LNCaP clone FGC (cell line): Measurements from ENCODE around the gene OR2AJ1.

ENCODE experiments used
- DNase-seq: peaks from one replicate; pipeline ENCODE4 v3.0.0-alpha.2; 2011; ENCODE audit warnings: low read depth
- H3K4me3 ChIP-seq: 2 replicates; pipeline ENCODE4 v1.5.1; 2011; ENCODE audit warnings: mild to moderate bottlenecking, low read depth, low read length, control low read depth
- CTCF ChIP-seq: IDR thresholded peaks from 2 replicates; pipeline ENCODE4 v1.5.1; 2012; ENCODE audit warnings: mild to moderate bottlenecking; ENCODE audit not compliant: control insufficient read depth, insufficient read depth; ENCODE audit errors: extremely low read depth

OR2AJ1 gene

DNA sequence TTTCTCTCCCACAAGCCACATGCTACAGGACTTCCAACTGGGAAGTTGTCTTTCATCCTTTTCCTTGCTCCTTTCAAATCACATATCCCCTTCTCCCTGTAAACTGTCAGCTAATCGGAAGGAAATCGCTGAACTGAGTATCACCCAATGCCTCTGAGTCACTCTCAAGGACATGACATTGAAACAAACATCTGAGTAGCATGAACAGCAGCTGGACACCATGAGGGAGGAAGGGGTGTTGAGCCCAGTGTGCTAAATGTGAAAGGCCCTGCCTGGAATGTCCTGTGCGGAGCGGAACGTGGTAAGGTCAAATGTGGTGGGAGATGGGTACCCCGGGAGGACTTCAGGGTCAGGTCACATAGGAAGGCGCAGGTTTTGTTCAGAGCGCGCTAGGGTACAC lies at the start of gene OR2AJ1:
Gene OR2AJ1 (plus strand): TSS at position 22 of the 400 bp plus-strand sequence. CDS start 8,880 bp downstream, outside the sequence.
- no peak within 1 kb of the TSS for H3K4me3 ChIP-seq
- no peak for TF ChIP-seq CTCF
- no peak for DNase-seq

- no peak for DNase-seq
- no peak for TF ChIP-seq CTCF
- H3K4me3 ChIP-seq, result no peak overlapping the region
Observed at GRCh38 chr1:247883346-247883745, 41.3 kb upstream of the OR2AJ1 start.

- no peak overlapping the region for H3K4me3 ChIP-seq
- TF ChIP-seq CTCF, result no peak
- no peak for DNase-seq
Observed at GRCh38 chr1:247884797-247885413, 39.8 kb upstream of the OR2AJ1 start.

GRCh38 chr1:247895163-247895637 lies 29.5 kb upstream of the OR2AJ1 start, which contains the start of gene OR2W3:
OR2W3 (plus strand) TSS chr1:247895587; CDS start chr1:247895587, 0 bp downstream.
- TF ChIP-seq CTCF, result no peak
- no peak within 1 kb of the TSS for H3K4me3 ChIP-seq
- no peak for DNase-seq

- H3K4me3 ChIP-seq, result no peak overlapping the region
Observed at GRCh38 chr1:247895976-247896375, 28.7 kb upstream of the OR2AJ1 start.

GRCh38 chr1:247904122-247904521 lies 20.6 kb upstream of the OR2AJ1 start:
- no peak for DNase-seq
- TF ChIP-seq CTCF, result no peak
- no peak overlapping the region for H3K4me3 ChIP-seq

More at GRCh38 chr1:247895976-247896375, 28.7 kb upstream of the OR2AJ1 start:
- TF ChIP-seq CTCF, result no peak
- no peak for DNase-seq

DNA sequence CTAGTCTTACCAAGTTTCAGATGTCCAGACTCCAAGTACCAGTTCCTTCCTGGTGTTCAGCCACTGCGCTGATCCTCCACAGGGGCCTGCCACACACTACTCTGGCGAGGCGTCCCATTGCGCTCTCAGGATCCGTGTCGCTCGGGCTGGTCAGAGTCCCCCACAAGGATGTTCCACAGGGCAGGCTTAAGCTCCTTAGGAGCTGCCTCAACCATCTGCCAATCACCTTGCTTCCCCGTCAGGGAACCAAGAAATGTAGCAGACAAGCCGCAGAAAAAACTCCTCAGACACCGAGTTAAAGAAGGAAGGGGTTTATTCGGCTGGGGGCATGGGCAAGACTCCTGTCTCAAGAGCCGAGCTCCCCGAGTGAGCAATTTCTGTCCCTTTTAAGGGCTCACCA lies 19.5 kb upstream of the OR2AJ1 start:
- no peak overlapping the region for H3K4me3 ChIP-seq
- no peak for DNase-seq
- no peak for TF ChIP-seq CTCF
